GM18909 (cell line): ENCODE results near the gene LRP8.
"Not testable (repeated sequence)": the region's sequence is repeated elsewhere in the genome, so short reads cannot be mapped to it uniquely, and the experiment has no call there.

Source experiments
- ATAC-seq: cut with Tn5 transposase; IDR thresholded peaks from one replicate; pipeline ENCODE4 v1.9.1; 2021; ENCODE audit warnings: mild to moderate bottlenecking; ENCODE audit not compliant: unreplicated experiment, poor library complexity

LRP8 gene

GRCh38 chr1:53241828-53242227 is 86.0 kb downstream of the LRP8 start:
- ATAC-seq, result no peak

- peak; percentile 97 for ATAC-seq
These were observed 89.4 kb downstream of the LRP8 start, which contains the start of gene MAGOH for GRCh38 chr1:53238197-53239155. TSS of gene MAGOH (minus strand) at chr1:53238518. CDS start at chr1:53238448, 70 bp downstream.

GRCh38 chr1:53237638-53238037 is 90.2 kb downstream of the LRP8 start:
- ATAC-seq, result no peak

GRCh38 chr1:53220962-53221286 is 106.9 kb downstream of the LRP8 start:
- no peak for ATAC-seq

- ATAC-seq, result peak; percentile 94
These were observed 107.5 kb downstream of the LRP8 start, which contains the start of gene CZIB for GRCh38 chr1:53220171-53220961. TSS of gene CZIB (minus strand) at chr1:53220634. CDS start at chr1:53220575, 59 bp downstream.

GRCh38 chr1:53219711-53220110 is 108.2 kb downstream of the LRP8 start:
- ATAC-seq, result no peak

GRCh38 chr1:53218201-53218600 is 109.7 kb downstream of the LRP8 start:
- no peak for ATAC-seq

- no peak for ATAC-seq
These were observed 113.4 kb downstream of the LRP8 start for GRCh38 chr1:53214376-53214940.

- ATAC-seq, result no peak
These were observed 116.9 kb downstream of the LRP8 start for GRCh38 chr1:53210954-53211353.

- ATAC-seq, result no peak
These were observed 117.5 kb downstream of the LRP8 start for GRCh38 chr1:53210352-53210751.

GRCh38 chr1:53207726-53208125 is 120.1 kb downstream of the LRP8 start:
- ATAC-seq, result no peak

- no peak for ATAC-seq
These were observed 121.0 kb downstream of the LRP8 start for GRCh38 chr1:53206735-53207379.

GRCh38 chr1:53206083-53206685 is 121.7 kb downstream of the LRP8 start:
- not testable (repeated sequence) for ATAC-seq

GRCh38 chr1:53205496-53205895 is 122.4 kb downstream of the LRP8 start:
- not testable (repeated sequence) for ATAC-seq

- no peak for ATAC-seq
These were observed 124.4 kb downstream of the LRP8 start for GRCh38 chr1:53203466-53203865.

- ATAC-seq, result no peak
These were observed 129.6 kb downstream of the LRP8 start for GRCh38 chr1:53198241-53198651.

- ATAC-seq, result no peak
These were observed 130.3 kb downstream of the LRP8 start for GRCh38 chr1:53197291-53198200.

- ATAC-seq, result peak; percentile 99
These were observed 131.2 kb downstream of the LRP8 start, which contains the start of gene CPT2 for GRCh38 chr1:53196485-53197290. TSS of gene CPT2 (plus strand) at chr1:53196824. CDS start at chr1:53196944, 120 bp downstream.
